Measurements from ENCODE around the gene ZBP1.

- TF ChIP-seq CTCF (IDR thresholded peaks at IDR 0.05) (no peak), POLR2AphosphoS5 (IDR thresholded peaks at IDR 0.05) (no peak), POLR2A (IDR thresholded peaks at IDR 0.05) (no peak)
Measured at GRCh38 chr20:57653910-57654309, 33.7 kb upstream of the ZBP1 start.

All from upper lobe of left lung (tissue), 4 donors.